K562 (cell line): ENCODE data around the gene PTPN11. TPM values are rescaled to one million over a fixed set of nuclear protein-coding genes. Genes with fewer than 3 reads are reported as not detected.

Experiments
- CBFA2T2 ChIP-seq: fragments of 450-650 bp; conservative IDR thresholded peaks from 2 replicates; pipeline ENCODE4 v1.6.1; 2017; ENCODE audit warnings: mild to moderate bottlenecking
- CSDE1 ChIP-seq, 2 experiments: fragments of 450-650 bp; IDR thresholded peaks; 2 replicates each; pipeline ENCODE4 v1.6.1; 2016; ENCODE audit warnings: mild to moderate bottlenecking in 1 of 2
- DIDO1 ChIP-seq: fragments of 450-650 bp; IDR thresholded peaks from 2 replicates; pipeline ENCODE4 v1.6.1; 2016; ENCODE audit warnings: low read depth, missing biosample characterization, missing genetic modification characterization
- ETS2 ChIP-seq: IDR thresholded peaks from 2 replicates; pipeline ENCODE4 v1.6.1; 2016; ENCODE audit warnings: borderline replicate concordance, missing genetic modification characterization, mild to moderate bottlenecking, moderate library complexity, missing compliant biosample characterization; ENCODE audit not compliant: poor library complexity, severe bottlenecking
- FIP1L1 ChIP-seq: fragments of 200-400 bp; formaldehyde crosslinking; IDR thresholded peaks from 2 replicates; pipeline ENCODE4 v1.6.1; 2018; ENCODE audit warnings: mild to moderate bottlenecking, low read depth, low read length; ENCODE audit not compliant: poor library complexity, severe bottlenecking
- HOMEZ ChIP-seq: fragments of 250-450 bp; sonication (Bioruptor Pico); IDR thresholded peaks from 2 replicates; pipeline ENCODE4 v1.4.0; 2020; ENCODE audit warnings: mild to moderate bottlenecking, moderate library complexity
- KDM1A ChIP-seq, 2 experiments: fragments of 450-650 bp; IDR thresholded peaks; 2 replicates each; pipeline ENCODE4 v1.6.1; 2016; ENCODE audit warnings: mild to moderate bottlenecking in 2 of 2
- MEF2D ChIP-seq: conservative IDR thresholded peaks from 2 replicates; pipeline ENCODE4 v1.6.1; 2016; ENCODE audit warnings: low read depth, missing genetic modification characterization, missing compliant biosample characterization
- NUFIP1 ChIP-seq: fragments of 450-650 bp; IDR thresholded peaks from 2 replicates; pipeline ENCODE4 v1.6.1; 2018; ENCODE audit not compliant: partially characterized antibody
- PHB2 ChIP-seq: fragments of 450-650 bp; IDR thresholded peaks from 2 replicates; pipeline ENCODE4 v1.6.1; 2017; ENCODE audit warnings: low read depth
- PHTF2 ChIP-seq: fragments of 250-450 bp; sonication (Bioruptor Pico); IDR thresholded peaks from 2 replicates; pipeline ENCODE4 v1.5.0; 2021; ENCODE audit warnings: mild to moderate bottlenecking
- PURB ChIP-seq: sonication (generic); formaldehyde crosslinking; IDR thresholded peaks from 2 replicates; pipeline ENCODE4 v1.9.0; 2021; ENCODE audit warnings: low read depth, mild to moderate bottlenecking, missing genetic modification reagents
- SFPQ ChIP-seq: fragments of 200-400 bp; formaldehyde crosslinking; IDR thresholded peaks from 2 replicates; pipeline ENCODE4 v1.6.1; 2017; ENCODE audit warnings: mild to moderate bottlenecking, low read depth, low read length, moderate library complexity
- SREBF1 ChIP-seq: fragments of 150-350 bp; IDR thresholded peaks from 2 replicates; pipeline ENCODE4 v1.6.1; 2014; ENCODE audit warnings: antibody characterized with exemption, low read depth, low read length, borderline replicate concordance
- ZFP1 ChIP-seq: fragments of 450-650 bp; formaldehyde crosslinking; IDR thresholded peaks from 2 replicates; pipeline ENCODE4 v1.4.0; 2020; ENCODE audit warnings: mild to moderate bottlenecking, mixed read lengths
- ZNF444 ChIP-seq: fragments of 250-450 bp; sonication (Bioruptor Pico); IDR thresholded peaks from 2 replicates; pipeline ENCODE4 v1.4.0; 2020; ENCODE audit warnings: mild to moderate bottlenecking, moderate library complexity
- ZNF561 ChIP-seq: fragments of 450-650 bp; formaldehyde crosslinking; conservative IDR thresholded peaks from 2 replicates; pipeline ENCODE4 v1.4.0; 2020; ENCODE audit warnings: mild to moderate bottlenecking, moderate library complexity
- ZNF589 ChIP-seq: fragments of 200-800 bp; sonication (Bioruptor generic); IDR thresholded peaks from 2 replicates; pipeline ENCODE4 v1.6.1; 2016; ENCODE audit warnings: low read depth, missing genetic modification characterization, missing compliant biosample characterization
- ZSCAN29 ChIP-seq: fragments of 450-650 bp; IDR thresholded peaks from 2 replicates; pipeline ENCODE4 v1.6.1; 2017
- polyA plus RNA-seq, 8 experiments: library from polyadenylated mRNA; depleted of rRNA in 4 of 8; stranded (reverse) in 5 of 8; unstranded in 3 of 8; fragments of >200 nt; fragmentation: Nextera tagmentation in 2 of 8; fragmentation: Illumina TruSeq in 1 of 8; extraction: Ambion mirVana in 2 of 8; extraction: Trizol in 1 of 8; gene quantifications; 2 replicates each; pipeline versions ENCODE4 v1.2.1 to v1.2.3, GENCODE V29; 2011 to 2014; ENCODE audit warnings: inconsistent platforms in 1 of 8, missing spikeins in 1 of 8
- total RNA-seq, 7 experiments: library from RNA; depleted of rRNA in 6 of 7; stranded (reverse); fragments of >200 nt in 6 of 7; fragmentation: Illumina TruSeq in 2 of 7; extraction: Trizol in 2 of 7; gene quantifications; 2 replicates each; pipeline versions ENCODE4 v1.2.1 to v1.2.3, GENCODE V29; 2011 to 2021; ENCODE audit warnings: low replicate concordance in 1 of 7
- TF ChIP-seq, protein P1 (sequence below): fragments of 450-650 bp; IDR thresholded peaks from one replicate; pipeline ENCODE4 v1.6.1; 2018; ENCODE audit warnings: mild to moderate bottlenecking, moderate library complexity; ENCODE audit not compliant: partially characterized antibody
- TF ChIP-seq, protein P2 (sequence below): fragments of 250-450 bp; sonication (Bioruptor Pico); IDR thresholded peaks from 2 replicates; pipeline ENCODE4 v1.5.0; 2020; ENCODE audit warnings: mild to moderate bottlenecking
- TF ChIP-seq, protein P3 (sequence below): sonication (generic); formaldehyde crosslinking; IDR thresholded peaks from 2 replicates; pipeline ENCODE4 v1.8.0; 2022; ENCODE audit warnings: mild to moderate bottlenecking, missing genetic modification reagents

The PTPN11 gene
- total and polyA plus RNA-seq, 9 of the 15 experiments (the other 6 are each of a cell fraction or from before 2014, with no cell fraction given), result 22.5 to 126 (median 79.7) TPM

DNA sequence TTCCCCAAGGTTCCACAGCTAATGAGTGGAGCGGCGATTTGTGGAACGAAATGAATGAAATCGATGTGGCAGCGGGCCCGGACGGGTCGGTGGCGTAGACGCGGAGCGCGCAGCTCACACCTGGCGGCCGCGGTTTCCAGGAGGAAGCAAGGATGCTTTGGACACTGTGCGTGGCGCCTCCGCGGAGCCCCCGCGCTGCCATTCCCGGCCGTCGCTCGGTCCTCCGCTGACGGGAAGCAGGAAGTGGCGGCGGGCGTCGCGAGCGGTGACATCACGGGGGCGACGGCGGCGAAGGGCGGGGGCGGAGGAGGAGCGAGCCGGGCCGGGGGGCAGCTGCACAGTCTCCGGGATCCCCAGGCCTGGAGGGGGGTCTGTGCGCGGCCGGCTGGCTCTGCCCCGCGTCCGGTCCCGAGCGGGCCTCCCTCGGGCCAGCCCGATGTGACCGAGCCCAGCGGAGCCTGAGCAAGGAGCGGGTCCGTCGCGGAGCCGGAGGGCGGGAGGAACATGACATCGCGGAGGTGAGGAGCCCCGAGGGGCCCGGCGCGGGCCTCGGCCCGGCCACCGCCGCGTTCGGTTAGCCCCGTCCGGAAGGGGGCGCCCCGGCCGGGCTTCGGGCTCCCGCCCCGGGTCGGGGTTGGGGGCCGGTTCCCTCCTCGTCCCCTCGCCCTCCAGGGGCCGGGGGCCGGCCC, at the start of gene PTPN11 (continued):
- TF ChIP-seq HOMEZ (CRISPR knock-in tag) (no peak), ZNF444 (CRISPR knock-in tag) (no peak), CBFA2T2 (no peak), PURB (no peak), ZFP1 (CRISPR knock-in tag) (no peak), ZNF589 (CRISPR knock-in tag) (no peak), ZSCAN29 (0 out of 2 replicates have a peak, but pooled peaks have one; percentile 70), MEF2D (tag) (no peak), DIDO1 (tag) (peak; percentile 91), CSDE1 (IDR thresholded peaks at IDR 0.05) (peak in 1 of 2 experiments; percentile 71; a peak in 1 of 4 replicates), SREBF1 (no peak), NUFIP1 (no peak), FIP1L1 (no peak), ETS2 (no peak), PHTF2 (CRISPR knock-in tag) (no peak), KDM1A (IDR thresholded peaks at IDR 0.05) (no peak), SFPQ (no peak), PHB2 (no peak), ZNF561 (no peak)
- TF ChIP-seq, protein P1, sequence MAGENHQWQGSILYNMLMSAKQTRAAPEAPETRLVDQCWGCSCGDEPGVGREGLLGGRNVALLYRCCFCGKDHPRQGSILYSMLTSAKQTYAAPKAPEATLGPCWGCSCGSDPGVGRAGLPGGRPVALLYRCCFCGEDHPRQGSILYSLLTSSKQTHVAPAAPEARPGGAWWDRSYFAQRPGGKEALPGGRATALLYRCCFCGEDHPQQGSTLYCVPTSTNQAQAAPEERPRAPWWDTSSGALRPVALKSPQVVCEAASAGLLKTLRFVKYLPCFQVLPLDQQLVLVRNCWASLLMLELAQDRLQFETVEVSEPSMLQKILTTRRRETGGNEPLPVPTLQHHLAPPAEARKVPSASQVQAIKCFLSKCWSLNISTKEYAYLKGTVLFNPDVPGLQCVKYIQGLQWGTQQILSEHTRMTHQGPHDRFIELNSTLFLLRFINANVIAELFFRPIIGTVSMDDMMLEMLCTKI, result no peak
- TF ChIP-seq, protein P2, sequence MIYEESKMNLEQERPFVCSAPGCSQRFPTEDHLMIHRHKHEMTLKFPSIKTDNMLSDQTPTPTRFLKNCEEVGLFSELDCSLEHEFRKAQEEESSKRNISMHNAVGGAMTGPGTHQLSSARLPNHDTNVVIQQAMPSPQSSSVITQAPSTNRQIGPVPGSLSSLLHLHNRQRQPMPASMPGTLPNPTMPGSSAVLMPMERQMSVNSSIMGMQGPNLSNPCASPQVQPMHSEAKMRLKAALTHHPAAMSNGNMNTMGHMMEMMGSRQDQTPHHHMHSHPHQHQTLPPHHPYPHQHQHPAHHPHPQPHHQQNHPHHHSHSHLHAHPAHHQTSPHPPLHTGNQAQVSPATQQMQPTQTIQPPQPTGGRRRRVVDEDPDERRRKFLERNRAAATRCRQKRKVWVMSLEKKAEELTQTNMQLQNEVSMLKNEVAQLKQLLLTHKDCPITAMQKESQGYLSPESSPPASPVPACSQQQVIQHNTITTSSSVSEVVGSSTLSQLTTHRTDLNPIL (CRISPR knock-in tag), result no peak
- TF ChIP-seq, protein P3, sequence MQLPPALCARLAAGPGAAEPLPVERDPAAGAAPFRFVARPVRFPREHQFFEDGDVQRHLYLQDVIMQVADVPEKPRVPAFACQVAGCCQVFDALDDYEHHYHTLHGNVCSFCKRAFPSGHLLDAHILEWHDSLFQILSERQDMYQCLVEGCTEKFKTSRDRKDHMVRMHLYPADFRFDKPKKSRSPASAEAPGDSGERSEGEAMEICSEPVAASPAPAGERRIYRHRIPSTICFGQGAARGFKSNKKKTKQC (CRISPR knock-in tag), result peak; percentile 17
